Transverse colon (tissue), 4 donors: ENCODE data around the gene CCDC88C. TPM values are rescaled to one million over a fixed set of nuclear protein-coding genes. Genes with fewer than 3 reads are reported as not detected.
A peak's percentile ranks its signal among the peaks of the same experiment; 100 is the strongest.

ENCODE experiments used
- DNase-seq: peaks from one replicate; pipeline ENCODE4 v3.0.0-alpha.2; 2019
- H3K27ac ChIP-seq, 4 donors: fragments of 200-600 bp; sonication (generic); 2 replicates each; pipeline ENCODE4 v1.5.1; 2016 to 2018; ENCODE audit warnings: inconsistent platforms in 4 of 4
- H3K27me3 ChIP-seq: fragments of 200-600 bp; sonication (generic); 2 replicates; pipeline ENCODE4 v1.5.1; 2017; ENCODE audit warnings: inconsistent platforms
- H3K36me3 ChIP-seq, 4 donors: fragments of 200-600 bp; sonication (generic); 2 replicates each; pipeline ENCODE4 v1.5.1; 2017 to 2019; ENCODE audit warnings: inconsistent platforms in 4 of 4
- H3K4me1 ChIP-seq, 4 donors: fragments of 200-600 bp; sonication (generic); 2 replicates each; pipeline ENCODE4 v1.5.1; 2017 to 2020; ENCODE audit warnings: inconsistent platforms in 4 of 4
- H3K4me3 ChIP-seq, 4 donors: fragments of 200-600 bp; sonication (generic); 1 replicate in 1 of 4; 2 replicates in 3 of 4; pipeline versions ENCODE4 v1.5.1 to v1.6.1; 2017 to 2019; ENCODE audit warnings: inconsistent platforms in 4 of 4
- H3K9me3 ChIP-seq, 2 donors: fragments of 200-600 bp; sonication (generic); 2 replicates each; pipeline ENCODE4 v1.5.1; 2017 to 2019; ENCODE audit warnings: inconsistent platforms in 2 of 2
- CTCF ChIP-seq, 5 experiments: fragments of 200-600 bp in 3 of 5; fragments of 450-650 bp in 2 of 5; sonication (generic) in 3 of 5; IDR thresholded peaks; 1 replicate in 2 of 5; 2 replicates in 3 of 5; pipeline ENCODE4 v1.5.1; 2016 to 2017; ENCODE audit warnings: antibody characterized with exemption in 5 of 5, inconsistent platforms in 3 of 5, mild to moderate bottlenecking in 2 of 5, moderate library complexity in 1 of 5
- EP300 ChIP-seq: sonication (generic); formaldehyde crosslinking; IDR thresholded peaks from one replicate; pipeline ENCODE4 v1.6.1; 2017; ENCODE audit warnings: antibody characterized with exemption, low read depth
- POLR2A ChIP-seq: fragments of 450-650 bp; IDR thresholded peaks from one replicate; pipeline ENCODE4 v1.6.1; 2016; ENCODE audit warnings: antibody characterized with exemption, mild to moderate bottlenecking, moderate library complexity
- POLR2AphosphoS5 ChIP-seq, 3 donors: sonication (generic); formaldehyde crosslinking; IDR thresholded peaks; one replicate each; pipeline ENCODE4 v1.6.1; 2016; ENCODE audit warnings: antibody characterized with exemption in 3 of 3
- WGBS, 2 donors: methylation state at CpG; one replicate each; pipeline ENCODE4 v1.1.5; 2018; ENCODE audit warnings: low coverage in 1 of 2; 5-methylcytosine and 5-hydroxymethylcytosine counted together
- in situ Hi-C, 4 donors: fragments of 200-750 bp; cut with MboI; loops; one replicate each; pipeline versions ENCODE4 v1.15.0 to v1.15.1; 2017; ENCODE audit warnings: low sequenced_read_pairs in 3 of 4, low pct_ligation_motif_present in 1 of 4, low pct_unique_long_range_greater_than_20kb in 1 of 4
- intact Hi-C: fragments of 100-400 bp; cut with DNase I; formaldehyde crosslinking; loops from one replicate; pipeline ENCODE4 v1.15.1; 2023; ENCODE audit warnings: low total_unique reads
- total RNA-seq, 4 donors: library from RNA; depleted of rRNA; stranded (reverse); fragments of >200 nt; gene quantifications; one replicate each; pipeline ENCODE4 v1.1.0, GENCODE V29; 2016

Gene CCDC88C
- total RNA-seq, 4 donors from 2014 or later = 29.5 to 171 (median 60.3) TPM

GRCh38 chr14:91405724-91406435 is 11.7 kb downstream of the CCDC88C start:
- H3K4me1 ChIP-seq = peaks cover 6 to 46% (median 28%) of the 10 kb centered on the region in 4 donors
- in situ Hi-C loops (loop anchor here in 1 of 4 donors (25.0 kb wide), 1 partner anchor 94 kb away; no protein-coding TSS in a partner anchor), intact Hi-C loops (no loop called here)
- H3K9me3 ChIP-seq = no peaks in the 10 kb centered on the region
- 38 to 84% methylated on average over 1 to 7 of the region's 7 CpGs for WGBS, 2 donors
- DNase-seq = no peak
- peak overlapping the region in 3 of 4 donors; percentile 28 to 57 (median 46) for H3K27ac ChIP-seq
- TF ChIP-seq POLR2AphosphoS5 (IDR thresholded peaks at IDR 0.05) = no peak
- TF ChIP-seq CTCF (IDR thresholded peaks at IDR 0.05) = no peak
- TF ChIP-seq EP300 = no peak
- TF ChIP-seq POLR2A = no peak
- H3K36me3 ChIP-seq = no peaks in the 10 kb centered on the region
- no peaks in the 10 kb centered on the region for H3K27me3 ChIP-seq
- no peak overlapping the region for H3K4me3 ChIP-seq

GRCh38 chr14:91405241-91405721 is 12.3 kb downstream of the CCDC88C start:
- Histone ChIP-seq H3K36me3 (no peaks in the 10 kb centered on the region), H3K4me3 (no peak overlapping the region), H3K27ac (peak overlapping the region; percentile 4 to 57 (median 37)), H3K9me3 (no peaks in the 10 kb centered on the region), H3K27me3 (no peaks in the 10 kb centered on the region), H3K4me1 (peaks cover 9 to 47% (median 34%) of the 10 kb centered on the region in 4 donors)
- TF ChIP-seq EP300 (no peak), POLR2AphosphoS5 (IDR thresholded peaks at IDR 0.05) (no peak), POLR2A (no peak), CTCF (IDR thresholded peaks at IDR 0.05) (no peak)
- in situ Hi-C loops = loop anchor here in 1 of 4 donors (25.0 kb wide), 1 partner anchor 93 kb away; no protein-coding TSS in a partner anchor
- intact Hi-C loops = no loop called here
- DNase-seq = no peak
- 80 to 82% methylated on average over 5 to 14 of the region's 14 CpGs for WGBS, 2 donors

GRCh38 chr14:91402771-91403600 is 14.6 kb downstream of the CCDC88C start:
- peak; percentile 59 for DNase-seq
- Histone ChIP-seq H3K4me1 (peaks cover 17 to 65% (median 52%) of the 10 kb centered on the region in 4 donors), H3K27ac (peak overlapping the region; percentile 69 to 84 (median 78)), H3K36me3 (no peaks in the 10 kb centered on the region), H3K27me3 (no peaks in the 10 kb centered on the region), H3K4me3 (peak overlapping the region in 1 of 4 donors; percentile 13), H3K9me3 (no peaks in the 10 kb centered on the region)
- in situ Hi-C loops (loop anchor here in 1 of 4 donors (25.0 kb wide), 1 partner anchor 91 kb away; no protein-coding TSS in a partner anchor), intact Hi-C loops (no loop called here)
- 10 to 53% methylated on average over 3 to 18 of the region's 18 CpGs for WGBS, 2 donors
- no peak for TF ChIP-seq CTCF (IDR thresholded peaks at IDR 0.05)
- TF ChIP-seq POLR2A = no peak
- TF ChIP-seq EP300 = no peak
- TF ChIP-seq POLR2AphosphoS5 (IDR thresholded peaks at IDR 0.05) = no peak

- no peak for DNase-seq
- Histone ChIP-seq H3K27me3 (no peaks in the 10 kb centered on the region), H3K9me3 (no peaks in the 10 kb centered on the region), H3K36me3 (no peaks in the 10 kb centered on the region), H3K27ac (peak overlapping the region; percentile 69 to 84 (median 78)), H3K4me1 (peaks cover 21 to 71% (median 58%) of the 10 kb centered on the region in 4 donors), H3K4me3 (peak overlapping the region in 1 of 4 donors; percentile 13)
- in situ Hi-C loops (loop anchor here in 1 of 4 donors (25.0 kb wide), 1 partner anchor 90 kb away; no protein-coding TSS in a partner anchor), intact Hi-C loops (no loop called here)
- TF ChIP-seq POLR2AphosphoS5 (IDR thresholded peaks at IDR 0.05) = no peak
- TF ChIP-seq CTCF (IDR thresholded peaks at IDR 0.05) = no peak
- TF ChIP-seq POLR2A = no peak
- no peak for TF ChIP-seq EP300
- WGBS, 2 donors = 30 to 33% methylated on average over 6 of the region's 6 CpGs
Observed at GRCh38 chr14:91402348-91402747, 15.3 kb downstream of the CCDC88C start.
